Brain microvascular endothelial cell (primary cell): ENCODE data around the gene APBB1IP.
"Not testable (repeated sequence)": the region's sequence is repeated elsewhere in the genome, so short reads cannot be mapped to it uniquely, and the experiment has no call there.

Experiments used
- DNase-seq: peaks from one replicate; pipeline ENCODE4 v3.0.0-alpha.2; 2020
- H3K27ac ChIP-seq: fragments of 250-450 bp; sonication (Bioruptor Pico); 2 replicates; pipeline ENCODE4 v1.5.1; 2020; ENCODE audit warnings: mild to moderate bottlenecking, moderate library complexity
- H3K27me3 ChIP-seq: fragments of 250-450 bp; sonication (Bioruptor Pico); replicated peaks from 2 replicates; pipeline ENCODE4 v1.5.1; 2020; ENCODE audit warnings: mild to moderate bottlenecking
- H3K36me3 ChIP-seq: fragments of 250-450 bp; sonication (Bioruptor Pico); replicated peaks from 2 replicates; pipeline ENCODE4 v1.5.1; 2020; ENCODE audit warnings: mild to moderate bottlenecking
- H3K4me3 ChIP-seq: 2 replicates; pipeline ENCODE4 v1.5.1; 2011; ENCODE audit warnings: low read depth, mild to moderate bottlenecking, control low read depth, low read length, moderate library complexity
- CTCF ChIP-seq: IDR thresholded peaks from 2 replicates; pipeline ENCODE4 v1.5.1; 2011; ENCODE audit warnings: low read depth, mild to moderate bottlenecking, moderate library complexity, low read length, control low read depth, inconsistent platforms; ENCODE audit errors: missing control alignments
- in situ Hi-C: cut with HindIII; loops from 2 replicates; pipeline ENCODE4 v1.10.0; 2017; ENCODE audit warnings: low sequenced_read_pairs, low pct_ligation_motif_present

APBB1IP gene

GRCh38 chr10:26593896-26594295 is 155.8 kb downstream of the APBB1IP start:
- TF ChIP-seq CTCF, result no peak
- DNase-seq, result no peak
- no peaks in the 10 kb centered on the region for H3K36me3 ChIP-seq
- H3K27ac ChIP-seq, result no peak overlapping the region
- H3K4me3 ChIP-seq, result no peak overlapping the region
- in situ Hi-C loops, result no loop called here
- H3K27me3 ChIP-seq, result no peaks in the 10 kb centered on the region

GRCh38 chr10:26603283-26603682 is 165.1 kb downstream of the APBB1IP start:
- DNase-seq, result peak; percentile 45

GRCh38 chr10:26604320-26605093 is 166.4 kb downstream of the APBB1IP start:
- H3K4me3 ChIP-seq, H3K27me3 ChIP-seq, H3K27ac ChIP-seq, H3K36me3 ChIP-seq, in situ Hi-C loops, DNase-seq: not testable (repeated sequence)

More at GRCh38 chr10:26603283-26603682, 165.1 kb downstream of the APBB1IP start:
- H3K4me3 ChIP-seq, H3K36me3 ChIP-seq, H3K27me3 ChIP-seq, H3K27ac ChIP-seq, in situ Hi-C loops: not testable (repeated sequence)

- H3K27ac ChIP-seq, H3K4me3 ChIP-seq, DNase-seq, H3K36me3 ChIP-seq, H3K27me3 ChIP-seq, in situ Hi-C loops: not testable (repeated sequence)
- TF ChIP-seq CTCF, result peak; percentile 47
Observed at GRCh38 chr10:26606389-26606877, 168.3 kb downstream of the APBB1IP start.

- TF ChIP-seq CTCF, result no peak
- H3K27ac ChIP-seq, result no peak overlapping the region
- in situ Hi-C loops, result no loop called here
- DNase-seq, result no peak
- no peak overlapping the region for H3K4me3 ChIP-seq
- H3K27me3 ChIP-seq, result no peaks in the 10 kb centered on the region
- no peaks in the 10 kb centered on the region for H3K36me3 ChIP-seq
Observed at GRCh38 chr10:26612151-26612915, 174.2 kb downstream of the APBB1IP start.
